ENCODE data around the gene HOXB5. TPM values are rescaled to one million over a fixed set of nuclear protein-coding genes. Genes with fewer than 3 reads are reported as not detected.

HOXB5 gene
- total and polyA plus RNA-seq, 8 donors: 3.3 to 37.5 (median 28.9) TPM

DNA sequence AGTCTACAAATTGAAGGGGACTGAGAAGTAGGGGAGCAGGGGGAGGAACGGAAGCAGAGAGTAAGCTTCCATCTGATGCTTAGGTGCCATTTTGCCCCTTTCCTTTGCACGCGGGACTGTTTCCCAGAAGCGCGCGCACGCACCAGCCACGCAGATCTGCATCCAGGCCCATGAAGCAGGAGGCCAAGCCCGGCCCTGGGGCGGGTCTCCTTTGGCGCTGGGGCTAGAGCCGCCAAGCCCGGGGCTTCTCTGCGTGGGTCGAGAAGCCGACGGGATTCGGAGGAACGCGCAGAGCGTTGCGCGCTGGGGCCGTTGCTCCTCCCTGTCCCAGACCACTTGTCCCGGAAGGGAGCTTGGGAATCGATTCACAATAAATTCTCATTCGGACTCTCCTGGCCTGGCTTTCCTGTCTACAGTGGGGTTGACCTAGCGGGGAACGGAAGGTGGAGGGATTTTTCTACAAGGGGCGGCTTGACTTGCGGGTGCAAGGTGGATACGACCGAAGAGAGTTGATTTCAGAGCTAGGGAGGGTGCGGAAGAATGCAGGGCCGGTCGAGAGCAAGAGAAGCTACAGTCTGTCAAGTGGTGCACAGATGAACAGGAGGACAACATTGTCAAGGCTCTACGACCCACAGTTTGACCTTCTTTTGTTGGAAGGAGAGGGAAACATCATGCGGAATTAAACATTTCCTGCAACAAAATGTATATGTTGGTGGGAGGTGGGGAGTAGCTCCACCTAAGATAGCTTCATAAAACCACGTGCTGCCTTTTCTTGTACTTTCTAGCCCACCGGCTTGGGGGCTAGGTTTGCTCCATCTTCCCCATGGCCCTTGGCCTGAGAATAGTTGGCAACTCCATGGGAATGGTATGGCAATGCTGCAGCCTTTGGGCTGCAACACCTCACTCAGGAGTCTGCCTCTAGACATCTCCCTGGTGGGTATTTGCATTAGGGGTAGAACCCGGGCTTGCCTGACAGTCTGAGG, 28.1 kb upstream of the HOXB5 start:
- no peaks in the 10 kb centered on the region for H3K9me3 ChIP-seq
- no peak overlapping the region for H3K4me3 ChIP-seq
- intact Hi-C loops (cut with DNase I): no loop called here
- no peaks in the 10 kb centered on the region for H3K36me3 ChIP-seq
- peaks cover 95 to 100% of the 10 kb centered on the region in 2 donors for H3K27me3 ChIP-seq
- ATAC-seq: no peak
- no peak overlapping the region for H3K27ac ChIP-seq
- no peak for DNase-seq
- TF ChIP-seq CTCF (IDR thresholded peaks at IDR 0.05): no peak
- H3K4me1 ChIP-seq: peaks cover 14 to 34% of the 10 kb centered on the region in 2 donors

- no peaks in the 10 kb centered on the region for H3K9me3 ChIP-seq
- no peak for TF ChIP-seq CTCF (IDR thresholded peaks at IDR 0.05)
- H3K27me3 ChIP-seq: peaks cover 95 to 100% of the 10 kb centered on the region in 2 donors
- no peak overlapping the region for H3K27ac ChIP-seq
- peaks cover 8 to 23% of the 10 kb centered on the region in 2 donors for H3K4me1 ChIP-seq
- ATAC-seq (no peak), DNase-seq (no peak)
- no peak overlapping the region for H3K4me3 ChIP-seq
- intact Hi-C loops (cut with DNase I): no loop called here
- H3K36me3 ChIP-seq: no peaks in the 10 kb centered on the region
These were observed 27.0 kb upstream of the HOXB5 start for GRCh38 chr17:48620461-48621139.

GRCh38 chr17:48619826-48620449, 26.4 kb upstream of the HOXB5 start:
- no peaks in the 10 kb centered on the region for H3K9me3 ChIP-seq
- no peaks in the 10 kb centered on the region for H3K36me3 ChIP-seq
- H3K27me3 ChIP-seq: peaks cover 93 to 100% of the 10 kb centered on the region in 2 donors
- H3K27ac ChIP-seq: no peak overlapping the region
- H3K4me1 ChIP-seq: peaks cover 2 to 17% of the 10 kb centered on the region in 2 donors
- H3K4me3 ChIP-seq: no peak overlapping the region
- no peak for TF ChIP-seq CTCF (IDR thresholded peaks at IDR 0.05)
- intact Hi-C loops (cut with DNase I): no loop called here
- ATAC-seq (no peak), DNase-seq (no peak)

- ATAC-seq (peak; percentile 98), DNase-seq (peak; percentile 84 to 95 (median 90))
- H3K27me3 ChIP-seq: peaks cover 93 to 100% of the 10 kb centered on the region in 2 donors
- intact Hi-C loops (cut with DNase I): no loop called here
- peaks cover 0 to 21% of the 10 kb centered on the region in 2 donors for H3K4me1 ChIP-seq
- no peaks in the 10 kb centered on the region for H3K36me3 ChIP-seq
- H3K4me3 ChIP-seq: no peak overlapping the region
- H3K27ac ChIP-seq: no peak overlapping the region
- peak; percentile 96 to 99 for TF ChIP-seq CTCF (IDR thresholded peaks at IDR 0.05)
- H3K9me3 ChIP-seq: no peaks in the 10 kb centered on the region
These were observed 24.8 kb upstream of the HOXB5 start for GRCh38 chr17:48618256-48618896.

Data from left lung (tissue), 10 donors.